Natural killer cell treated with Interleukin-12 subunit alpha and Interleukin-12 subunit beta and Interleukin-15 and Interleukin-18, amount 100 ng/mL, for 72 hours (primary cell): ENCODE data around the gene GNG7. TPM values are rescaled to one million over a fixed set of nuclear protein-coding genes. Genes with fewer than 3 reads are reported as not detected.
"Not testable (repeated sequence)": the region's sequence is repeated elsewhere in the genome, so short reads cannot be mapped to it uniquely, and the experiment has no call there.

ENCODE experiments used
- ATAC-seq, 2 donors: fragments of 150-1000 bp; cut with Tn5 transposase in 1 of 2; sonication (Bioruptor Pico), chemical (Tn5 transposase) in 1 of 2; 2 replicates each; pipeline ENCODE4 v1.10.0; 2021
- DNase-seq: peaks from one replicate; pipeline ENCODE4 v3.0.0; 2022; ENCODE audit warnings: low spot score
- H3K27ac Mint-ChIP-seq, 2 donors: 1 replicate in 1 of 2; 2 replicates in 1 of 2; pipeline ENCODE4 v1.8.0; 2022; ENCODE audit warnings: mixed read lengths in 2 of 2, mild to moderate bottlenecking in 1 of 2, moderate library complexity in 1 of 2
- H3K27me3 Mint-ChIP-seq, 2 donors: 1 replicate in 1 of 2; 2 replicates in 1 of 2; pipeline ENCODE4 v1.8.0; 2022; ENCODE audit warnings: mixed read lengths in 2 of 2
- H3K36me3 Mint-ChIP-seq: one replicate; pipeline ENCODE4 v1.8.0; 2022; ENCODE audit warnings: mixed read lengths
- H3K4me1 Mint-ChIP-seq, 2 donors: 1 replicate in 1 of 2; 2 replicates in 1 of 2; pipeline ENCODE4 v1.8.0; 2022; ENCODE audit warnings: low read depth in 2 of 2, mixed read lengths in 2 of 2, mild to moderate bottlenecking in 1 of 2
- H3K4me3 Mint-ChIP-seq: one replicate; pipeline ENCODE4 v1.8.0; 2022; ENCODE audit warnings: mixed read lengths
- H3K9me3 Mint-ChIP-seq: 2 replicates; pipeline ENCODE4 v1.8.0; 2022; ENCODE audit warnings: mixed read lengths
- total RNA-seq, 2 donors: library from RNA; stranded (reverse); gene quantifications; one replicate each; pipeline ENCODE4 v1.2.3, GENCODE V29; 2022

The GNG7 gene
- total RNA-seq, 2 donors from 2014 or later, result 0.26 to 0.59 TPM

DNA sequence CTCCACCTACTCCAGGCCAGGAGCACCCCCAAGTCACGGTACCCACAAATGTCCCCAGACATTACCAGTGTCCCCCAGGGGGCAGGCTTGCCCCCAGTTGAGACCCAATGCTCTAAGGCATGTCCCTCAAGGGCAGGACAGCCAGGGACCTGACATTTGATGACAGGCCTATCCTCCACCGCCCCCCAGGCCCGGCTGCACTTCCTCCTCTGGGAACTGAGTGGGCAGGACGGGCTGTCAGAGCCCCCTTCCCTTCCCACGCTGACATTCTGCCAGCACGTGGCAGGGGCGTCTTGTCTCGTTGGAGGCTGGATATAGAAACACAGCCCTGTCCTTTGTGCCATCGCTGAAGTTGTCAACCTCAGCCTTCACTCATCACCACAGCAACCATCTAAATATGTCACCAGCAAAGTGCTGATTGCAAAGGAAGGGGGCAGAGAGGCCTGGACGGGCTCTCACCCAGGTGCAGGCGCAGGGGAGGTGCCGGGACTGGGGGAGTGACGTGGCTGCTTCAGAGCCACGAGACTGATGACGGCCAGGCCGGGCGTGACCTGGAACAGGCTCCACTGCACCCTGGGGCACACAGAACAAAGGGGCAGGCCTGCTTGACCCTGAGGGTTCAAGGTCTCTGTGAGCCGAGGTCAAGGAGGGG, 38.4 kb downstream of the GNG7 start:
- DNase-seq, result no peak
- no peaks in the 10 kb centered on the region for H3K9me3 Mint-ChIP-seq
- H3K27ac Mint-ChIP-seq, result no peak overlapping the region
- no peaks in the 10 kb centered on the region for H3K27me3 Mint-ChIP-seq
- no peak overlapping the region for H3K4me3 Mint-ChIP-seq
- no peaks in the 10 kb centered on the region for H3K4me1 Mint-ChIP-seq
- ATAC-seq, result peak in 1 of 2 donors; percentile 40
- no peaks in the 10 kb centered on the region for H3K36me3 Mint-ChIP-seq

DNA sequence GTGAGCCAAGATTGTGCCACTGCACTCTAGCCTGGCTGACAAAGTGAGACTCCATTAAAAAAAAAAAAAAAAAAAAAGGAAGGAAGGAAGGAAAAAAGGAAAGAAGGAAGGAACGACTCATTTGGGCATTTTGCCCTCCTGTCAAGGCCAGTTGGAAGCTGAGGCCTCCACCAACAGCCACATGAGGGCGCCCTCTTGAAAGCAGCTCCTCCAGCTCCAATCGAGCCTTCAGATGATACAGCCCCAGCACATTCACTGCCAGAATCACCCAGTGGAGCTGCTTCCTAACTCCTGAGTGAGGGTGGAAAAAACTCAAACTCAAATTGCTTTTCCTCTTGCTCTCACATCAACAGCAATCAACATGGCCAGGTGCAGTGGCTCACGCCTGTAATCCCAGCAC, 40.9 kb downstream of the GNG7 start:
- peaks cover 0 to 3% of the 10 kb centered on the region in 2 donors for H3K27me3 Mint-ChIP-seq
- no peaks in the 10 kb centered on the region for H3K4me1 Mint-ChIP-seq
- ATAC-seq (no peak), DNase-seq (no peak)
- no peak overlapping the region for H3K27ac Mint-ChIP-seq
- no peaks in the 10 kb centered on the region for H3K36me3 Mint-ChIP-seq
- no peak overlapping the region for H3K4me3 Mint-ChIP-seq
- no peaks in the 10 kb centered on the region for H3K9me3 Mint-ChIP-seq

DNA sequence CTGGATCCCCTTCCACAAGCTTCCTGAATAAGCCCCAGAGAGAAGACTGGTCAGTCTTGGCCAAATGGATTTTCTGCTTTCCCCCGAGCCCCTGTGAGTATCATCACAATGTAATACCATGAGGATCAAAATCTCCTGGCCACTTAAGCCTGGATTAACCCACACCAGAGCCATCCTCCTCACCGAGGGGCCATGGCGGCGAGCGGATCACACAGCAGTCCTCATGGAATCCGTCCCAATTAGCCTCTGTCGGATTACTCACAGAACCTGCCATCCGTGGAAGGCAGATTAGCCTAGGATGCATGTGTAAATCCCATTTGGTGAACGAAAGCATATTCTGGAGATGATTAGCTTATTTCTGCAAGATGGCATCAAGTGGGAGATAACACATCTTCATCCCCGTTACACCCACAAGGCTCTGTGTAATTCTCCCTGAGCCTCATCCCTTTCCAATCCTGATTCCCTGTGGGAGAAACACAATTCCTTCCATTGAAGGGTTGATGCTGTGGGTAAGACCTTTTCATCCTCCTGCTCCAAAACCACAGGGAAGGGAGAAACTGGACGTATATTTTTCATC, 42.5 kb downstream of the GNG7 start:
- DNase-seq (no peak), ATAC-seq (no peak)
- Mint-ChIP-seq H3K27me3 (peaks cover 0 to 3% of the 10 kb centered on the region in 2 donors), H3K9me3 (no peaks in the 10 kb centered on the region), H3K4me3 (no peak overlapping the region), H3K27ac (no peak overlapping the region), H3K4me1 (no peaks in the 10 kb centered on the region), H3K36me3 (no peaks in the 10 kb centered on the region)

DNA sequence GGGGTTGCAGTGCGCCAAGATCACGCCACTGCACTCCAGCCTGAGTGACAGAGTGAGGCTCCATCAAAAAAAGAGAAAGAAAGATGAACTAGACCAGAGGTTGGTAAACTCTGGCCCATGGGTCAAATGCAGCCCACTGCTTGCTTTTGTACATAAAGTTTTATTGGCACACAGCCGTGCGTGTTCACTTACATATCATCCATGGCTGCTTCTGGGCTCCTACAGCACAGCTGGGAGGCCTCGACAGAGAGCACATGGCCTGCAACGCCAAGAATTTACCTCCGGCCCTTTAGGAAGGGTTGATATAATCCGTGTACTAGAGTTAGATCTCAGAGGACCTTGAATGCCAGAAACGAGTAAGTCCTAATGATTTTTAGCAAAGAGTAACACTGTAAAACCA, 46.0 kb downstream of the GNG7 start:
- Mint-ChIP-seq H3K9me3 (no peaks in the 10 kb centered on the region), H3K27ac (no peak overlapping the region), H3K4me3 (no peak overlapping the region), H3K36me3 (no peaks in the 10 kb centered on the region), H3K27me3 (peaks cover 0 to 3% of the 10 kb centered on the region in 2 donors), H3K4me1 (no peaks in the 10 kb centered on the region)
- no peak for ATAC-seq
- no peak for DNase-seq

DNA sequence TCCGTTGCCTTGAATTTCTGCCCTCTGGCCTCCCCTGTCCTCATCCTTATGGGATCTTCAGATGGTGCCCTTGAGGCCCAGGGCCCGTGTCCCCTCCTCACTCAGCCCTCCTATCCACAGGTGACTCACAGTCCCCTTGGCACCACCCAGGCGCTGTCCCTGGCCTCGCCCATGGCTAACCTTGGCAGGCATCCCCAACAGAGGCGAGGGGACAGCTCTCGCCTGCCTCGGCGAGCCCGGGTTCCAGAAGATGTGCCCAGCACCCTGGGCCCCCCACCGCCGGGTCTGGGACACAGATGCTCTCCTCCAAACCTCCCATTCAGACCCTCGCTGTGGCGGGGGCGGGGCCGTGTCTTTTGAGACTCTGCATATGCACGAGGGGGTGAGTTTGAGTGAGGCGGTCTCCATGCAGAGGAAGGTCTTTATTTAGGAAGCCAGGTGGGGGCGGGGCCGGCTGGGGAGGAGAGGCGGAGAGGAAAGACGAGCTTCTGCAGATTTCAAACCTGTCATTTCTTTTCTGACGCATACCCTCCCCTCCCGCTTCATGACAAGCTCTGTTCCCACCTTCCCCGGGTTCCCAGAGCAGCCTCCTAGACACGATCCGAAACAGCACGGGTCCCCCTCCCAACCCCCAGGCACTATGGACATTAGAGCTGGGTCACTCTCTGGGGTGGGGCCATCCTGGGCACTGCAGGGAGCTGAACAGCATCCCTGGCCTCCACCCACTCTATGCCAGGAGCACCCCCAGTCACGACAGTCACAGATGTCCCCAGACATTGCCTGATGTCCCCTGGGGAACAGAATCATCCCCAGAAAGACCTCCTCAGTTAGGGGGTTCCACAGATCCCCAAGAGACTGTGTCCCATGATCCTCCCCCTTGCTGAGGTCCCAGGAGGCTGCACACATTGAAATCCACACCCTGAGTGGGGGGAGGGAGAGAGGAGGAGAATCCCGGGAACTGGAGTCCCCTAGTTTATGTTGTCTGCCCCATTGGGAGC, 48.5 kb downstream of the GNG7 start:
- Mint-ChIP-seq H3K4me1 (no peaks in the 10 kb centered on the region), H3K27me3 (peaks cover 0 to 3% of the 10 kb centered on the region in 2 donors), H3K9me3 (no peaks in the 10 kb centered on the region), H3K27ac (no peak overlapping the region), H3K36me3 (no peaks in the 10 kb centered on the region), H3K4me3 (no peak overlapping the region)
- no peak for DNase-seq
- no peak for ATAC-seq

DNA sequence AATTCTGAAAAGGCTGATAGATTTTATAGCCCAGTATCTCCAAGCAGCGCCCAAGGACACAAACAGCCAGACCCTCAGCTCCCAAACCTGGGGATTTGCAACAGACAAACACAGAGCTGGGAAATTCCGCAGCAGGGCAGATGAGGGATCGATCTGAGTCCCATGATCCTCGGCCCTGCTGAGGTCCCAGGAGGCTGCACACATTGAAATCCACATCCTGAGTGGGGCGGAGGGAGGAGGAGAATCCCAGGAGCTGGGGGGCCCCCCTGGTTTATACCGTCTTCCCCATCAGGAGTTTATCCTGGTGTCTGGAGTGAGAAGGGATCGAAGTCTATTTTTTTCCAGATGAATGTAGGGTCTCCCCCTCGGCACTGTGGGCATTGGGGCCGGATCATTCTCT, 49.3 kb downstream of the GNG7 start:
- no peaks in the 10 kb centered on the region for H3K27me3 Mint-ChIP-seq

DNA sequence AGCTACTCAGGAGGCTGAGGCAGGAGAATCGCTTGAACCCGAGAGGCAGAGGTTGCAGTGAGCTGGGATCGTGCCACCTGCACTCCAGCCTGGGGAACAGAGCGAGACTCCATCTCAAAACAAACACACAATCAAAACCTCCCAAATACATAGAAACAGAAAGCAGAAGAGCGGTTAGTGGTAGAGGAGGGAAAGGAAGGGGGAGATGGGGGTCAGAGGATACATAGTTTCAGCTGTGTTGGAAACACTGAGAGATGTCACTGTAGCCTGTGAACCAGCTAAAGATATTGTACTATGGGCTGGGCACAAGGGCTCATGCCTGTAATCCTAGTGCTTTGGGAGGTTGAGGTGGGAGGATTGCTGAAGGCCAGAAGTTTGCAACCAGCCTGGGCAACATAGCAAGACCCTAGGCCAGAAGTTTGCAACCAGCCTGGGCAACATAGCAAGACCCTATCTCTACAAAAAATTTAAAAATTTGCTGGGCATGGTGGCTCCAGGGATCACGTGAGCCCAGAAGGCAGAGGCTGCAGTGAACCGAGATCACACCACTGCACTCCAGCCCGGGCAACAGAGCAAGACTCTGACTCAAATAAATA, 49.9 kb downstream of the GNG7 start:
- H3K36me3 Mint-ChIP-seq, result no peaks in the 10 kb centered on the region
- no peaks in the 10 kb centered on the region for H3K9me3 Mint-ChIP-seq
- ATAC-seq (no peak), DNase-seq (no peak)
- no peak overlapping the region for H3K27ac Mint-ChIP-seq
- H3K4me3 Mint-ChIP-seq, result no peak overlapping the region
- no peaks in the 10 kb centered on the region for H3K4me1 Mint-ChIP-seq
- no peaks in the 10 kb centered on the region for H3K27me3 Mint-ChIP-seq

More for the DNA sequence above, 49.3 kb downstream of the GNG7 start:
- Mint-ChIP-seq H3K9me3 (no peaks in the 10 kb centered on the region), H3K4me1 (no peaks in the 10 kb centered on the region), H3K4me3 (no peak overlapping the region), H3K36me3 (no peaks in the 10 kb centered on the region), H3K27ac (no peak overlapping the region)
- ATAC-seq (no peak), DNase-seq (no peak)

DNA sequence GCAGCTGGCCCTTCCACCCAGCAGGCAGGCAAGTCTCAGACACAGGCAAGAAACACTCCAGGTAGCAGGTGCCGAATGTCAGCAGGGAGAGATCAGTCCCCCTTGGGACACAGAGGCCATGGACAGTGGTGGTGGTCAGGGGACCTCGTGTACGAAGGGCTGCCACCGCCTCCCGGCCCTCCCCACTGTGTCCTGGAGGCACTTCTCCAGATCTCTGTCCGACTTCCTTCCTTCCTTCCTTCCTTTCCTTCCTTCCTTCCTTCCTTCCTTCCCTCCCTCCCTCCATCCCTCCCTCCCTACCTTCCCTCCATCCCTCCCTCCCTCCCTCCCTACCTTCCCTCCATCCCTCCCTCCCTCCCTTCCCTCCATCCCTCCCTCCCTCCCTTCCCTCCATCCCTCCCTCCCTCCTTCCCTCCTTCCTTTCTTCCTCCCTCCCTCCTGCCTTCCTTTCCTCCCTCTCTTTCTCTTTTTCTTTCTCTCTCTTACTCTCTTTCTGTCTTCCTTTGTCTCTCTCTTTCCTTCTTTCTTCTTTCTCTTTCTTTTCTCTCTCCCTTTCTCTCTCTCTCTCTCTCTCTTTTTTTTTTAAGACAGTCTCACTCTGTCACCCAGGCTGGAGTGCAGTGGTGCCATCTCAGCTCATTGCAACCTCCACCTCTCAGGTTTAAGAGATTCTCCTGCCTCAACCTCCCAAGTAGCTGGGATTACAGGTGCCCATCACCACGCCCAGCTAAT, 51.3 kb downstream of the GNG7 start:
- H3K4me3 Mint-ChIP-seq, H3K27me3 Mint-ChIP-seq, DNase-seq, H3K9me3 Mint-ChIP-seq, H3K4me1 Mint-ChIP-seq, ATAC-seq, H3K36me3 Mint-ChIP-seq, H3K27ac Mint-ChIP-seq: not testable (repeated sequence)

DNA sequence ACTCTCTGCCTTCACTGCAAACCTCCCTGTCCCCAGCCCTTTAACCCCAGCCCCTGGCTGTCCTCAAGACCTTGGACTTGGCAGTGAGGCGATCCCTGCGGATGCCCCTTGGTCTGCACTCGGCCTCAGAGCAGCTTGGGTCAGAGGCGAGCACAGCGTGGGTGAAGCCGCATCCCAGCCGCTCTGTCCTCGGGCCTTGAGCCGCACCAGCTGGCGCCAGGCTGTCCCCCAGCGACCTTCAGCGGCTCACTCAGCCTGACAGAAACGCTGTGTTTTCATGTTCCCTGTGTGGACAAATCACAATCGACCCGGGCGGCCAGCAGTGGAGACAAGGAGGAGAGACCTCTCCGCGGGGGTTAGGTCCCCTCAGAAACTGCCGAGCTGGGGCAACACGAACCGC, 52.0 kb downstream of the GNG7 start:
- Mint-ChIP-seq H3K36me3 (no peaks in the 10 kb centered on the region), H3K4me1 (no peaks in the 10 kb centered on the region), H3K9me3 (no peaks in the 10 kb centered on the region), H3K4me3 (no peak overlapping the region), H3K27me3 (no peaks in the 10 kb centered on the region), H3K27ac (no peak overlapping the region)
- ATAC-seq, result no peak
- no peak for DNase-seq

DNA sequence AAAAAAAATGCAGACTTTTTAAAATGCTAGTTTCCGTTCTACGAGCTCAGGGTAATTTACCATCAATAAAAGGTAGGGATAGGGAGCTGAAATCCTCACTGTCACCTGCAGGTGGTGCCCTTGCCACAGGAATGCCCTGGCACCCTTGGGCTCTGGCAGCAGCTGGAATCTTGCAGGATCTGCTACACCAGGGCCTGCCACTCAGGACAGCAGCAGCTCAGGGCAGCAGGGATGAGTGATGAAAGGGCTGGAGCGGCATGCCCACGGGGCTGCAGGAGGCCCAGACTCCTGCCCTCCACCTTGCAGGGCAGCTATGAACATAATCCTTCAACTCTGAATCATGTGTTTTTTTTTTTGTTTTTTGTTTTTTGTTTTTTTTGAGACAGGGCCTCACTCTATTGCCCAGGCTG, 54.0 kb downstream of the GNG7 start:
- Mint-ChIP-seq H3K27me3 (no peaks in the 10 kb centered on the region), H3K4me1 (no peaks in the 10 kb centered on the region), H3K9me3 (no peaks in the 10 kb centered on the region), H3K27ac (no peak overlapping the region), H3K36me3 (no peaks in the 10 kb centered on the region), H3K4me3 (no peak overlapping the region)
- peak; percentile 68 to 78 for ATAC-seq
- no peak for DNase-seq

DNA sequence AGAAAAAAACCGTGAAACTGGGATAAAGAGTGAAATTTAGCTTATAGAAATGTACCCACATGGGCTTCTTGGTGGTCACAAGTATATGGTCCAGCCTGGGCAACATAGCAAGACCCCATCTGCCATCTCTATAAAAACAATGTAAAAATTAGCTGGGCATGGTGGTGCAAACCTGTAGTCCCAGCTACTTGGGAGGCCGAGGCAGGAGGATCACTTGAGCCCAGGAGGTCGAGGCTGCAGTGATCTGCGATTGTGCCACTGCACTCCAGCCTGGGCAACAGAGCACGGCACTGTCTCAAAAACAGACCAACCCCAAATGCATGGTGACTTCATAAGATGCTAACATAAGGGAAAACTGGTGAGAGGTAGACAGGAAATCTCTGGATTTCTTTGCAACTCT, 54.4 kb downstream of the GNG7 start:
- H3K4me3 Mint-ChIP-seq, result no peak overlapping the region
- no peaks in the 10 kb centered on the region for H3K36me3 Mint-ChIP-seq
- ATAC-seq (no peak), DNase-seq (no peak)
- H3K9me3 Mint-ChIP-seq, result no peaks in the 10 kb centered on the region
- no peaks in the 10 kb centered on the region for H3K27me3 Mint-ChIP-seq
- no peak overlapping the region for H3K27ac Mint-ChIP-seq
- no peaks in the 10 kb centered on the region for H3K4me1 Mint-ChIP-seq

DNA sequence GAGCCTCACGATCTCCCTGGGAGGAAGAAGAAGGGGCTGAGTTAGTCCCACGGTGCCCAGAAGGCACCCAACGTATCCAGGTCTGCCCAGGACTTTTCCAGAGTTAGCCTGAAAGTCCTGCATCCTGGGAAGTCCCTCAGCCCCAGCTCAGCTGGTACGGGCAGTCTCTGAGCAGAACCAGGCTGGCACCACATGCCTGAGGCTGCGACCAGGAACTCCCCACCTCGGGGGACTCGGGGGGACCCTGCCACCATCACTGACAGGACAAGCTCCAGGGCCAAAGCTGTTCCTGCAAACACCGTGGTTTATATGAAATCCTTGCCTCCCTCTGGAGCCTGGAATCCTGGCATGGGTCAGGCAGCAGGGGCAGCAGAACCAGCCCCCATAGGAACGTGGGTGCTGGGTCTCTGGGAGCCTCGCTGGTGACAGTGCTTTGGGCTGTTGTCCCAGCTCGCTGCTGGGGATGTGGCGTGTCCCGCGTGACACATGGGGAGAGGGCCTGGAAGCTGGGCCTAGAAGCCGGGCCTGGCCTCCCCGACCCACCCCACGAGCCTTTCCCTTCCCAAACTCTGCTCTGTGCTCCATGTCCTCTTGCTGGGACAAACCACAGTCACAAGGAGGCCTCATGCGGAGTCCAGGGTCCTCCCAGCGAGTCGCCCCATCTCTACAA, 55.5 kb downstream of the GNG7 start:
- no peaks in the 10 kb centered on the region for H3K36me3 Mint-ChIP-seq
- ATAC-seq, result no peak
- H3K27me3 Mint-ChIP-seq, result no peaks in the 10 kb centered on the region
- no peak overlapping the region for H3K4me3 Mint-ChIP-seq
- H3K27ac Mint-ChIP-seq, result no peak overlapping the region
- H3K4me1 Mint-ChIP-seq, result no peaks in the 10 kb centered on the region
- DNase-seq, result no peak
- H3K9me3 Mint-ChIP-seq, result no peaks in the 10 kb centered on the region

DNA sequence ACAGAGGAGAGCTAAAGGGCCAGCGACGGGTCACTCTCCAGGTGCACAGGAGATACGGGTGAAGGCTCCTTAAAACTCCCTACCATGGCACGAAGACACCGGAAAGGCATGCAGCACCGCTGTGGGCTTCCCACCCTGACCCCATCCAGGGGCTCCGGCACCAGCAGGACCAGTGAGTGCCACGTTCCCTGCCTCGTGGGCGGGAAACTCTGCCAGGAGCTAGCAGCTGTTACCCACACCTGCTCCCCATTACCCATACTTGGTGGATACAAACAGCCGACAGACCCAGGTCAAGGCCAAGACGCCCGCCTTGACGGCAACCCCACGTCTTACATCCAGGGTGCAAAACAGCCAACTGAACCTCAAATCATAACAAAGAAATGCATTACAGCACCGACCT, 56.7 kb downstream of the GNG7 start:
- DNase-seq (no peak), ATAC-seq (no peak)
- Mint-ChIP-seq H3K4me1 (no peaks in the 10 kb centered on the region), H3K36me3 (no peaks in the 10 kb centered on the region), H3K27ac (no peak overlapping the region), H3K9me3 (no peaks in the 10 kb centered on the region), H3K27me3 (no peaks in the 10 kb centered on the region), H3K4me3 (no peak overlapping the region)
